DMS114 treated with DMSO at 0.1 percent for 48 hours (cell line): ENCODE data around the gene PLCL1.

Experiments
- DNase-seq: peaks from one replicate; lab custom pipeline; 2025; ENCODE audit not compliant: unreplicated experiment; lab: John Stamatoyannopoulos, UW

Gene PLCL1

DNA sequence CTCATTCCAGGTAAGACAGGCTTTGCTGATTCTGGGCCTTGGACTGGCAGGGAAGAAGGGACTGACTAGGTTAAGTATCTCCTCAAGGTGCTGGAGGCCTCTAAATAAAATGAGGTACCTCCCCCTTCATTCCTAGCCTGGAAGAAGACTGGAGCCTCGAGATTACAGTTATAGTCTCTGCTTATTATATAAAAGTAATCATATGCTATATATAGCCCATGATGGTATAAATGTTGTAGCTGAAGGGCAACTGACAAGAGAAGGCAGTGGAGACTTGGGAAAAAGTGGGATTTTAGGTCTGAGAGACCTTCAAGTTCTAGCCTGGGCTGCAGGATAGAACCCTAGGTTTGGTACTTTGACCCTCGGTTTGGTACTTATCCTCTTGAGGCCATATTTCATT is 248.3 kb downstream of the PLCL1 start:
- DNase-seq, result no peak

DNA sequence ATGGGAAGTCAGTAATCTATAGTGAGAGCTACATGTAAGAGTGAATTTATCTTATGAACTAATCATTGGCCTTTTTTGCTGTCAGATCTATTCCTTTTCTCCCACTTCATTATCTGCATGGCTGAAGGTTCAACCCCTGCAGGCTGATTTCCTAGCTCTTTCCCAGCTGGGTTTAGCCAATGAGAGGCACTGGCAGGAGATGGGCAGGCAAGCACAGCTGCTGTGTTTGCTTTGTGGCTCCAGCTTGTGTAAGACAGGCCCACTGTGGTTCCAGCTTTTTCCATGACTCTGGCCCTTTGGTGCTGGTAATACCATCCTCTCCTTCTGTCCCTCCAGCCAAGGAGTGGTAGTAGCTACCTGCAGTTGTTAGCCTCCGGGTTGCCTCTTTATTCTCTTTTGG is 248.8 kb downstream of the PLCL1 start:
- no peak for DNase-seq

DNA sequence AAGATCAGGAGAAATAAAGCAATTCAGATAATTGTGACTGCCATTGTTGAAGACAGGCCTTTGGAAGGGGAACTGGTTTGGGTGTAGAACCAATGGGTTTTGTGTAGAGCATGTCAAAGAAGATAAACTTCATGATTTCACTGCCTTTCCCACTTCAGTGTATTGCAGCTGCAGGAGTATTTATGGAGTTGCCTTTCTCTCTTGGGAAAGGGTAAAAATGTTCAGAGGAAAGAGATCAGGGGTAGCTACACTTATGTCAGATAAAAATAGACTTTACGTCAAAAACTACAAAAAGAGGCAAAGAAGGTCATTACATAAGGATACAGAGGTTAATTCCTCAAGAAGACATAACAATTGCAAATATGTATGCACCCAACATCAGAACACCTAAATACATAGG is 249.4 kb downstream of the PLCL1 start:
- no peak for DNase-seq

DNA sequence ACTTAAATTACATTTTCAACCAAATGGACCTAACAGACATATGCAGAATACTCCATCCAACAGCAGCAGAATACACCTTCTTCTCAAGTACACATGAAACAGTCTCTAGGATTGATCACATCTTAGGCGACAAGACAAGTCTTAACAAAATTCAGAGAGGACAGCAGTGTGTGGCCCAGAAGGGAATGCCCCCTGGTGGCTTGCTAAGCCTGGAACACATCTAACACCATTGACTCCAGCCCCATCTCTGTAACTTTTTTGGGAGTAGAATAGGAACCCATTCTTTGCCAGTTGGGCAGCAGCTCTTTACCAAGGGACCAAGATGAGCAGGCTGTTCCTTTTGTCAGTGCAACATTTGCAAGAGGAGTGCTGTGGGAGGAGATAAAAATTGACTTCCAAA is 249.9 kb downstream of the PLCL1 start:
- DNase-seq, result peak; percentile 3

DNA sequence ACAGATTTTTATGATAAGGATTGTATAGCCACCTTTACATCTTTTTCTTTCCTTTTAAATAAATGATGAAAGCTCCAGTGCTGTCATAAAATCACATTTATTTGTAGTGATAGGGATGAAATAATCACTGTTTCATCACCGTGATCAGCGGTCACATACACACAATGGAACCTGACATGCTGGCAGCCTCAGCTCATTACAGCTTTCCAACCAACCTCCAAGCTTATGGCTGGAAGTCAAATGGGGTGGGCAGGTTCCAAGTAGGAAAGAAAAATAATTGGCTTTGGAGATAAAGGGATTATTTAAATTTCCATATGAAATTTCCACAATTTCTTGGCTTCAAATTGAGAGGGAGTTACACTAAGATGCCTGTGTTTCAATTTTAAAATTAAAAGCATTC is 251.3 kb downstream of the PLCL1 start:
- no peak for DNase-seq

DNA sequence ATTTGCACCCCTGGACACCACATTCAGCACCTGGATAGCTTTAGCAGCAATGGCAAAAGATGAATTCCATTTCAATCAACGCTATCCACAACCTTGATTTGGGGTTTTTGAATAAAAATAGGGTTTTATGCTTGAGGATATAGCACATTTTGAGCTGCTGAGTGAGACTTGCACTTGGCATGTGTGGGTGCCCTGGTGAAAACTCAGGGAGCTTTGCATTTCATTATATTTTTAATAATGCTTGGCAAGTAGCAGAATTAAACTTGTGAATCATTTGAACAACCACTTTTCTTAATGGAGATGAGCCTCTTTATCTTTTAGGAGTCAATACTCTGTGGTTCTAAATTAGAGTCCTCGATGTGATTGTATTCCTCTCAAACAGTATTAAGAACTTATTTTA is 252.4 kb downstream of the PLCL1 start:
- DNase-seq, result no peak

DNA sequence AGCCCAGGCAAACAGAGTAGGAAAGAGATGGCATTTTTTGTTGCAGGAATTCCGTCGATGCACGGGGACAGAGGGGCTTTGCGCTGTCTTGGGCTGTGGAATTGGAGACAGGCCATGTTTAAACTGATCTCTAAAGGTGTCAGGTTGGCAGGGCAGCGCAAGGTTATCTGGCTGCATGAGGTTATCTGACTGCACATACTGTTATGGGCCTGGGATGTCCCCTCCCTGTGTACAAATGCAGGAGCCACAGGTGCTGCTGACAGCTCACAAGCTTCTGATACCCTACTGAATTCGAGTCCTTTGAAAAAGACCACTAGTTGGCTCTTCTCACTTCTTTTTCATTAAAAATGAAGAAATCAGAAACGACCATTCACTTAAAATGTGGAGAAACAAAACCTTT is 255.4 kb downstream of the PLCL1 start:
- DNase-seq, result no peak

DNA sequence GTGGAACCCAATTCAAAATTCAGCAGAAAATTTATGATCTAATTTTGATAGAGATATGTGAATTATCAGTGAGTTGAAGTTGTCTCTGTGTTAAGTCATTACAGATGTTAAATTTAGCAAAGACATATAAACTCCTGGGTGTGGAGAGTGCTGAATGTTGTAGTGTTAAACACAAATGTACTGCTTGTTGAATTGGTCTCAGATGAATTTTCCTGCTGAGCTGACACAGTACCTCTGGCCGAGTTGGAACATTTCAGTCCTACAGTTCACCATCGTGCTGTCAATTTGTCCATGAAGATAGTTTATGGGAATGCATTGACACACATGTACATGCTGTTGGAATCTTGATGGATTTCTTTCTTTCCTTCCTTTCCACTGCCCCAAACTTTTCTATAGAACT is 255.9 kb downstream of the PLCL1 start:
- no peak for DNase-seq

DNA sequence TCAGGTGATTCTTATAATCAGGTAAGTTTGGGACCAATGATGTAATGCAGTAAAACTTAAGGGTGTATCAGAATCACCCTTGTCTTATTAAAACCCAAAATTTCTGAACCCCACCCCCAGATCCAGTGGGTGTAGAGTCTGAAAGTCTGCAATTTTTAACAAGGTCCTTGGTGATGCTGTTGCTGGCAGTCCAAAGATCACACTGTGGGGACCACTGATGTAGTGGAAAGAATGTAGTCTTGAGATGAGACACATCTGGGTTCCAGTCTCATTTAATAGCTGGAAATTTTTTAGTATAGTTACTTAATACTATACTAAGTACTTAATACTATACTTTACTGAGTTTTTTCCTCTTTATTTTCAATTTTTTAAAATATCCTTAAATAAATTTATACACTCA is 258.4 kb downstream of the PLCL1 start:
- no peak for DNase-seq

DNA sequence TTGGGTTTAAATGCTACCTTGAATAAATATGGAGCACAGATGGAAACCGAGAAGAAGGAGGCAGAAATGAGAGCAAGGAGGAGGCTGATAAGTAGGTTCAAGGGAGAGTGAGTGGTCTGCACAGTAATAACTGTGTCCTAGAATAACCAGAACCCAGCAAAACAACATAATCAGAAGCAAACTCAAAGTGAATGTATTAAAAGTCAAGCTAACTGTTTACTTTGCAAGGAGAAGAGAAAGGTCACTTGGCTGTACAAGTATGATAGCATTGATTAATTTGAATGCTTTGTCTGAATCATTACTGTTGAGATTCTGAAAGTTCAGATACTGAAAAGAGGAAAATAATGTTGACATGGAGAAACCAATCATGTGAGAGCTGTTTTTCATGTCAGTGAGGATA is 258.8 kb downstream of the PLCL1 start:
- DNase-seq, result no peak

DNA sequence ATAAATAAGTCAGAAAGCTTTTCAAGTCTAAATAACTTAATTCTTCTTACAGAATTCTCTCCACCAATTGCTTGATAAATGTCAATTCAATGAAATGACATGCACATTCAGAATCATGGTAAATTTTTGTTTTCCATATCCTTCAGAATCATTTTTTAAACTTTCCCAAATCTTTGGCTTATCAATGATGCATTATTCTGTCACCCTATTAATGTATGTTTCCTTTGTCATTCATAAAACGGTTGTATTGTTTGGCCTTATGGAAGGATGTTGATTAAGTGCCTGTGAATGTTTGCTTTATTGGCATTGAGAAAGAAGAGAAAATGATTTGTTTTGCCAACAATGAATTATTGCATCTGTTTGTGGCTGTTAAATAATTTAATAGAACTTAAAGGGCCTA is 260.9 kb downstream of the PLCL1 start:
- DNase-seq, result no peak

DNA sequence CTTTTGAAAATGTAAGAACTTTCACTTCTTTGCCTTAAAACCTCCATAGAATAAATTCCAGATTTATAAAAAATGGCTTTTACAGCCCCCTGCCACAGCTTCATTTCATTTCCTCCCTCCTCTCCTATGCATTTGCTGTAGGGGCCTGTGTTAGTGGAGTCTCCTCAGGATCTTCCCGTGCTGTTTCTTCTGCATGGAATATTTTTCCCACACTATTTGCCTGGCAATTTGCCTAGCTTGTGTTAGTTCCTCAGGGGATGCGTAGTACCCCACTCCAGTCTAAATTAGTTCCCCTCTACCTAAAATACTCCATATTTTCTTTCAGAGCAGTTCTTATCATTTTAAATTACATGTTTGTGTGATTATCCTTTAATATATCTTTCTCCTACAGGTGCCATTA is 262.2 kb downstream of the PLCL1 start:
- DNase-seq, result no peak

DNA sequence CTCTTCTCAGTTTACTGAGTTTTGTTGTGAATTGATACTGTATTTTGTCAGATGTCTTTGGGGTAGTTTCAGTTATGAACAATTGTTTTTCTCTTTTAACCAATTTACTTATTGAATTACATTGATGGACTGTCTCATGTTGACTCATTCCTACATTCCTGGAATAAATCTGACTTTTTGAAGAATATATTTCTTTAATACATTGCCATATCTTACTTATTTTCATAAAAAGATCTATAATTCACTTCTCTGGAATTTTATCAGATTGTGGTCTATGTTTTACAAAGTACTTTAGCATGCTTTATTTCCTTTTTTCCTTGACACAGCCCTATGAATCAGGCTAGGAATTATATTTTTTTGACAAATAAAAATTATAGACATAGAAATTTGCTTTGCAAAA is 268.3 kb downstream of the PLCL1 start:
- no peak for DNase-seq

DNA sequence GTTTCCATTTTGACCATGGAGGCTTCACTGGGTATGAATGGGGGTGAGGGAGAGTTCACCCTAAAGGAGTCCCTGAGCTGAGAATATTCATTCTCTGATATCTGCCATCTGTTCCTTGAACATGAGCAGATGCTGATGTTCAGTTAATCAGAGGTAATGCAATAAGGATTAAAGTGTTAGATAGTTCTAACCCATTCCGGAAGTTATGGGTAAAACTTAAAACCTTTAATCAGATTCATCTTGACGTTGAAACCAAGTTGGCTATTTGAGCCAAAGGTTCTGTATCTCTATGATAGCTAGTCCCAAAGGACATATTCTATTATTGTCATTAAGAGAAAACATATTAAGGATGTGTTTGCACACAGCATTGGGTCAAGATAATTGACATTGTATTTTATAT is 268.9 kb downstream of the PLCL1 start:
- no peak for DNase-seq

DNA sequence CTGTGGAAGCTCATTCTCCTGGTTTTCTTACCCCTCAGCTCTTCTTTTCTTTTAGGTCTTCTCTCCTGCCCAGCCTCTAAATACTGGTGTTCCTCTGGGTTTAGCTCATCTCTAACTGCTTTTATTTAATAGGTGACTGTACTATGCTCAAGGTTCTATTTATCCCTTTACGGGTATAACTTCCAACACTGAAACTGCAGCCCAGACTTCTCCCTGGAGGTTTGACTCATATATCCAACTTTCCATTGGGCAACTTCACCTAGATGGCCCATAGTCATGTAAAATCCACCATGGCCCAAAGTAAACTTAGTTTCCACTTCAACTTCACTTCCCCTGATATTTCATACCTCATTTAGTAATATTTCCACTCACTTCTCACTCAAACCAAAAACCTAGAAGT is 273.1 kb downstream of the PLCL1 start:
- no peak for DNase-seq

DNA sequence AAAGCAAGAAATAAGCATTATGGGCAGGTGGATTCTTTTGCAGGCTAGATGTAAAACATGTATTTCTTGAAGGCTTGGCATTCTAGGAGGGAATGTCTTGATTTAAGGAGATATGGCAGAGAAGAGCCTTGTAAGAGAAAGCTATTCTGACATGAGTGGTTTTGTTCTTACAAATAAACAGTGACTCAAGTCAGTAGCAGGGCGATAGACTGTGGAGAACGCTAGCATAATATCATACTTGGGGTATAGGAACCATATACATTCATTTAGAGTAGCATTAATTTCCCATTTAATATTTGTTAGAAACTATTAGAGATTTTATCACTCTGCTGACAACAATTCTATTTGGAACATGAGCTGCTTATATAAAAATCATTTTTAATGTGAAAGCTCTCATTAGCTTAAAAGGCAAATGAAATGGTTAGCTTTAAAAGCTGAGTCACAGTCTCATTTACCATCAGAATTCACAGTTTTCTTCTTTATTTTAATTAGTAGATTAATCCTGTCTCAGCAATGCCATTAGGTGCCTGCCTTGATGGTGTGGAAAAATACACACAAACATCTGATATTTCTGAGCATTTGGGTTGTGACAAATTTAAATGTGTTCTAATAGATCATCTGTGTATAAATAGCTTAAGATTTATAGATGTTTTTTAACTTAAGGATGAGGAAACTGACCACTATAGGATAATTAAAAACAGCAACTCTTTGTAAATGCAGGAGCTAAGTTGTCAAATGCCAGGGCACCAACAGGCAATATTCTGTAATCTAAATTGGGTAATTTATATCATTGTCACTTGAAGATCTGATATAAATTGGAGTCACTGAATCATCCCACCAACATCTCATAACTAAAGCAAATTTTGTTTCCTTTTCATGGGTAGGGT is 276.7 kb downstream of the PLCL1 start:
- no peak for DNase-seq

DNA sequence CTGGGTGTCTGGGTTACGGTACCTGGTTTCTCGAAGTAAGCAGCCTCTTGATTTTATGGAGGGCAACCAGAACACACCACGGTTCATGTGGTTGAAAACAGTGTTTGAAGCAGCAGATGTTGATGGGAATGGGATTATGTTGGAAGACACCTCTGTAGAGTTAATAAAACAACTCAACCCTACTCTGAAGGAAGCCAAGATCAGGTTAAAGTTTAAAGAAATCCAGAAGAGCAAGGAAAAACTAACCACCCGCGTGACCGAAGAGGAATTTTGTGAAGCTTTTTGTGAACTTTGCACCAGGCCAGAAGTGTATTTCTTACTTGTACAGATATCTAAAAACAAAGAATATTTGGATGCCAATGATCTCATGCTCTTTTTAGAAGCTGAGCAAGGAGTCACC is 279.8 kb downstream of the PLCL1 start:
- no peak for DNase-seq

DNA sequence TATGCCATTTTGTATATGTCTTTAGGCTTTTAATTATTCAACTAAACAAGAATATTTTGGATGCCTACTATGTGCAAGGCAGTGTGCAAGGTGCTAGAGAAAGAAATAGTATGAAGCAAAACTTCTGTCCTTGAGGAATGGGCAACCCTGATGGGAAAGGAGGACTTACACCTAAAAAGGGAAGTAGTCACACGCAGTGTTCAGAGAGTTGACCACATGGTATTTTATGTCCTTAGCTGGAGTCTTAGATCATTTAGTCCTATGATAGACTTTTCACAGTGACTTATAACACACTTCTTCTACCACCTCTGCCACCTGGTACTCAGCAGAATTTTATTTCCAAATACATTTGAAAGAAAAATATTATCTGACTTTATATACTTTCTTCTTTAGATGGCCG is 291.6 kb downstream of the PLCL1 start:
- no peak for DNase-seq

DNA sequence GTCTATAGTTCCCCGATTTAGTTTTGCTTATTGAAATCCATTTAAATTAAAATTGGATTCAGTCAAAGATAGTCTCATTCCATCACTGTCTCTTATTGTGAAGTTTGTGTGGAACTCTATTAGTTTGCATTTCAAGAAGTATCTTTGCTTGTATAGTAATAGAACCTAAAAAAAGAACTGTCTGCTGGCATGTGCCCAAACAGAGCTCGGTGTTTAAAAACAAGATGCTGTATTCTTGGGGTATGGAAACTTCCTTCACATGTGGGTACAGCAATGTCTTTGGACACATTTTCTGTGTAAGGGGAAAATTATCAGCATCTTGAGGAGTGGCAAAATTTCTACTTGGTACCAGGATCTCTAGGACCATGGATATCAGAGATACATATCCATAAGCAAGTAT is 292.6 kb downstream of the PLCL1 start:
- no peak for DNase-seq

DNA sequence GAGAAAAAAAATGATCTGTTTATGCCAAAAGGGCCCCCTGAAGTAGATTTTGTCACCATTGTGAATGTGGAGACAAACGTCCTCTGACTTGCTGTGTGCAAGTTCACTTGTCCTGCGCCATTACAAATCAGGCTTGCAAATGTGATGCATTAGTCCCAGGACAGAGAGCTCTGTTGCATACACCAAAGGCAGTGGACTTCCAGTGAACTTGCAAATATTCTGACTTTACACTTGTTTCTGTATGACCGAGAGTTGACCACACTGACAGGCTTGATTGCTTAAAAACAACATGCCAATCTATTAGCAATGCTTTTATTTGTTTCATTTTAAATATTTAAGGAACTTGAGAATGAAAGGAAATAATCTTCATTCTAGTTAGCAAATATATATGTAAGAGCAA is 293.2 kb downstream of the PLCL1 start:
- DNase-seq, result no peak

DNA sequence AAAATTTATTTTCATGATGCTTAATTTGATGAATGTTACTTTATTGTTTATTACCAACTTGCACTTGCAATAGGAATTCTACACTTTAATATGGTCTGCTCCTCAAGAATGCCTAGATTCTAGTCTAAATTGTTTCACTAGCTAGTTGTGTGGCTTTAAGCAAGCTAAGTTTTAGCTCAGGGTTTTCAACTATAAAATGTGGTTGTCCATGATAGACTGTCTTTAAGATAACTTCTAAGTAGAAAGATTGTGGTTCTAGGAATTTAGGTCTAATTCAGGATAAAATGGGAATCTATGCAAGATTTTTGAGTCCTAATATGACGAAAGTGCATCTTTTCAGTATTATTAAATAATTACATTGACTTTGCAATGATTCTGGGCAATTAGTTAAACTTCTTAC is 294.0 kb downstream of the PLCL1 start:
- no peak for DNase-seq

DNA sequence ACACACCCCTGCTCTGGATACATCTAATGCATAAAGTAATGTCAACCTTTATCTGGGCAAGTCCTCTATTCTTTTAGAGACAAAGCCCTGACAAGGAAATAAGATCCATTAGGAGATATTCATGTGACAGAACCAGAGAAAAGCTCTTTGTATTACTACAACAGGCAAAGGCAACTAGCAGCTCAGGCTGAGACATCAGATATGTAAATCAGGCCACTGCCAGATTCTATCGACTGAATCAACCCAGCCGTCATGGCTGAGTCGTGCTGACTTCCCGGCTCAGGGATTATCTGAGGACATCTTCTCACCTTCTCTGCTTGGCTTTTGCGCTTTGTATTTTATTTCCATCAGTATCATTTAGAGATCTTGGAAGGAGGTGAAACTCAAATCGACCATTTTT is 294.5 kb downstream of the PLCL1 start:
- no peak for DNase-seq

DNA sequence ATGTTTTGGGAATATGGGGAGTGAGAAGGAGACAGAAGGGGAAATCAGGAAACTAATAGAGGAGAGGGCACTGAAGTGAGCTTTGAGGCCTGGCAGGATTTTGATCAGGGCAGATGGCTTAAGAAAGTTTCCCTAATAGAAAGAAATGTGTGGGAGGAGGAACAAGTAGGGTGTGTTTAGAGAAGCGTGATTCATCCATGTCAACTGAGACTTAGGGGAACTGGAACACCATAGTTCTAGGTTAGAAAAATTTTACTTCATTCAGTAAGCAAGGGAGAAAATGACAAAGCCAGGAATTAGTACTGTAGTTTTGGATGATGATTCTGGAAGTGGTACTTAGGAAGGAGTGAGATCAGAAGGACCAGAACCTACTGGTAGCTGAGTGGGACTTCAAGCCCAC is 296.0 kb downstream of the PLCL1 start:
- DNase-seq, result no peak
